Ovary (tissue), 3 donors: Measurements from ENCODE around the gene AMTN.

Experiments
- EP300 ChIP-seq: sonication (generic); formaldehyde crosslinking; IDR thresholded peaks from one replicate; pipeline ENCODE4 v1.6.1; 2017; ENCODE audit warnings: antibody characterized with exemption
- POLR2A ChIP-seq: fragments of 450-650 bp; IDR thresholded peaks from one replicate; pipeline ENCODE4 v1.6.1; 2017; ENCODE audit warnings: antibody characterized with exemption, mild to moderate bottlenecking, moderate library complexity
- TF ChIP-seq, protein P1 (sequence below), 3 donors: fragments of 450-650 bp in 2 of 3; fragments of 200-600 bp in 1 of 3; IDR thresholded peaks; one replicate each; pipeline versions ENCODE4 v1.5.1 to v1.8.0; 2016 to 2022; ENCODE audit warnings: antibody characterized with exemption in 3 of 3, mild to moderate bottlenecking in 1 of 3
- donor health status: DM: no; HTN: no; CAD: no.

DNA sequence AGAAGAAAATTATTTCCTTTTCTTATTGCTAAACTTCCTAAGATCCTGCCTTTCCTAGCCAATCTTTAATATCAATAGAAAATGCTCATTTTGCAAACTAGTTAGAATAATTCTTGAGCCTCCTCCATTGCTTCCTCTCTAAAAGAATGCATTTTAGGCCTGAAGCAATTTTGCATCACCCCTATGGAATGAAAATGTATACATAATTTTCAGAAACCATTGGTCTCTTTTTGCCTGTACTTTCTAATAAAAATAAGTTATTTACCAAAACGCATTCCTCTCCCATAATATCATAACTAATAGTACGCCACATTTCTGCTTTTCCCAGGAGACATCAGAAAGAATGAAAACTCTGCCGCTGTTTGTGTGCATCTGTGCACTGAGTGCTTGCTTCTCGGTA lies 44.7 kb upstream of the AMTN start:
- TF ChIP-seq, protein P1, sequence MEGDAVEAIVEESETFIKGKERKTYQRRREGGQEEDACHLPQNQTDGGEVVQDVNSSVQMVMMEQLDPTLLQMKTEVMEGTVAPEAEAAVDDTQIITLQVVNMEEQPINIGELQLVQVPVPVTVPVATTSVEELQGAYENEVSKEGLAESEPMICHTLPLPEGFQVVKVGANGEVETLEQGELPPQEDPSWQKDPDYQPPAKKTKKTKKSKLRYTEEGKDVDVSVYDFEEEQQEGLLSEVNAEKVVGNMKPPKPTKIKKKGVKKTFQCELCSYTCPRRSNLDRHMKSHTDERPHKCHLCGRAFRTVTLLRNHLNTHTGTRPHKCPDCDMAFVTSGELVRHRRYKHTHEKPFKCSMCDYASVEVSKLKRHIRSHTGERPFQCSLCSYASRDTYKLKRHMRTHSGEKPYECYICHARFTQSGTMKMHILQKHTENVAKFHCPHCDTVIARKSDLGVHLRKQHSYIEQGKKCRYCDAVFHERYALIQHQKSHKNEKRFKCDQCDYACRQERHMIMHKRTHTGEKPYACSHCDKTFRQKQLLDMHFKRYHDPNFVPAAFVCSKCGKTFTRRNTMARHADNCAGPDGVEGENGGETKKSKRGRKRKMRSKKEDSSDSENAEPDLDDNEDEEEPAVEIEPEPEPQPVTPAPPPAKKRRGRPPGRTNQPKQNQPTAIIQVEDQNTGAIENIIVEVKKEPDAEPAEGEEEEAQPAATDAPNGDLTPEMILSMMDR (IDR thresholded peaks at IDR 0.05), result no peak
- TF ChIP-seq POLR2A (no peak), EP300 (no peak)
